Endothelial cell of umbilical vein (primary cell): ENCODE data around the gene CPTP.

Experiments
- CTCF ChIP-seq, 2 donors: IDR thresholded peaks; 1 replicate in 1 of 2; 2 replicates in 1 of 2; pipeline ENCODE4 v1.5.1; 2011; ENCODE audit warnings: low read length in 2 of 2, mild to moderate bottlenecking in 2 of 2, moderate library complexity in 2 of 2, control low read depth in 1 of 2, inconsistent platforms in 1 of 2, low read depth in 1 of 2; ENCODE audit not compliant: insufficient read depth in 1 of 2; ENCODE audit errors: extremely low read depth in 1 of 2
- JUN ChIP-seq: IDR thresholded peaks from 2 replicates; pipeline ENCODE4 v1.6.1; 2011; ENCODE audit warnings: borderline replicate concordance, low read depth; ENCODE audit not compliant: insufficient read length, insufficient read depth
- POLR2A ChIP-seq: IDR thresholded peaks from 2 replicates; pipeline ENCODE4 v1.6.1; 2012; ENCODE audit warnings: low read depth, mild to moderate bottlenecking, control low read depth, low read length
- POLR2AphosphoS5 ChIP-seq: IDR thresholded peaks from 2 replicates; pipeline ENCODE4 v1.6.1; 2012; ENCODE audit warnings: low read depth, mild to moderate bottlenecking, control low read depth, low read length, moderate library complexity; ENCODE audit not compliant: insufficient read depth

GRCh38 chr1:1374589-1374928, 50.0 kb downstream of the CPTP start:
- no peak for TF ChIP-seq CTCF (IDR thresholded peaks at IDR 0.05; ENCODE audit: extremely low read depth in 1 of 2, insufficient read depth in 1 of 2, low read depth in 1 of 2, low read length in 2 of 2)
- TF ChIP-seq POLR2A = no peak
- no peak for TF ChIP-seq POLR2AphosphoS5
- no peak for TF ChIP-seq JUN
